Stimulated activated CD8-positive, alpha-beta memory T cell treated with anti-CD3 and anti-CD28 coated beads, Interleukin-12 subunit alpha, Interleukin-12 subunit beta, amount 100 ng/mL, for 24 hours (primary cell): ENCODE results near the gene RFX3.

Experiments used
- DNase-seq: peaks from one replicate; pipeline ENCODE4 v3.0.0-alpha.2; 2020; ENCODE audit errors: extremely low read depth

The RFX3 gene

GRCh38 chr9:3205421-3206095, 320.2 kb downstream of the RFX3 start:
- no peak for DNase-seq

GRCh38 chr9:3200331-3200774, 325.4 kb downstream of the RFX3 start:
- DNase-seq: no peak

GRCh38 chr9:3193791-3194190, 332.0 kb downstream of the RFX3 start:
- DNase-seq: no peak

GRCh38 chr9:3191715-3192114, 334.1 kb downstream of the RFX3 start:
- no peak for DNase-seq

- no peak for DNase-seq
These were observed 336.5 kb downstream of the RFX3 start for GRCh38 chr9:3189113-3189861.

- no peak for DNase-seq
These were observed 339.1 kb downstream of the RFX3 start for GRCh38 chr9:3186751-3187150.

- no peak for DNase-seq
These were observed 344.5 kb downstream of the RFX3 start for GRCh38 chr9:3181049-3181953.

- DNase-seq: no peak
These were observed 345.1 kb downstream of the RFX3 start for GRCh38 chr9:3180696-3181048.

GRCh38 chr9:3179711-3180110, 346.1 kb downstream of the RFX3 start:
- no peak for DNase-seq

GRCh38 chr9:3177936-3178335, 347.9 kb downstream of the RFX3 start:
- DNase-seq: no peak

- no peak for DNase-seq
These were observed 348.5 kb downstream of the RFX3 start for GRCh38 chr9:3177146-3177761.

- DNase-seq: no peak
These were observed 352.4 kb downstream of the RFX3 start for GRCh38 chr9:3173374-3173773.

- no peak for DNase-seq
These were observed 355.0 kb downstream of the RFX3 start for GRCh38 chr9:3170819-3171218.
